Testis (tissue), 2 donors: ENCODE data around the gene ABTB2.

Experiments
- CTCF ChIP-seq, 3 experiments: fragments of 450-650 bp in 2 of 3; fragments of 200-600 bp in 1 of 3; sonication (generic) in 1 of 3; IDR thresholded peaks; one replicate each; pipeline ENCODE4 v1.5.1; 2016 to 2019; ENCODE audit warnings: antibody characterized with exemption in 3 of 3, mild to moderate bottlenecking in 2 of 3, moderate library complexity in 1 of 3
- POLR2A ChIP-seq: fragments of 450-650 bp; IDR thresholded peaks from one replicate; pipeline ENCODE4 v1.6.1; 2017; ENCODE audit warnings: antibody characterized with exemption, mild to moderate bottlenecking, moderate library complexity

- TF ChIP-seq CTCF (IDR thresholded peaks at IDR 0.05), result no peak
- TF ChIP-seq POLR2A, result no peak
These were observed 177.6 kb downstream of the ABTB2 start for GRCh38 chr11:34180040-34180813.
